ENCODE results near the gene RPL13A. TPM values are rescaled to one million over a fixed set of nuclear protein-coding genes. Genes with fewer than 3 reads are reported as not detected.

The RPL13A gene
- total RNA-seq, 1 donor from 2014 or later: 2,053 TPM

DNA sequence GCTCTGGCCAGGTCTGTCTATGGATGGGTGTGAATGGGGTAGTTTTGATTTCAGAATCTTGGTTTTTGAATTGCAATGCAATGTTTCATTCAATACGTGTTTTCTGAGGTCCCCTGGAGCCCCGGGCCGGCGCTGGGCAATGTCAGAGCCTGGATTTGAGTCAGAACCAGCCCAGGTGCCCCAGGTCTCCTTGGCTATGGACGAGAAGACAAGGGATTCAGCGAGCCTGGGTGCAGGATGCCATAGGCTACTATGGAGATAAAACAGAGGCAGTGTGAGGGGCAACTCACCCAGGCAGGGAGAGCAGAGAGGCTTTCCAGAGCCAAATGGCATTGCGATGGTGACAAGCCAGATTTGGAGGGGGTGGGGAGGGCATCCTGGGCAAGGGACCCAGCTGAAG is 1.2 kb upstream of the RPL13A start:
- Histone ChIP-seq H3F3A (ENCODE audit: low read depth) (peaks cover 44% of the 10 kb centered on the region), H4K20me1 (ENCODE audit: low read depth) (peaks cover 36% of the 10 kb centered on the region), H2AFZ (replicated peaks) (no peak overlapping the region), H3K27me3 (no peaks in the 10 kb centered on the region), H3K36me3 (peaks cover 4% of the 10 kb centered on the region), H3K27ac (no peak overlapping the region), H3K4me2 (no peak overlapping the region), H3K9me3 (ENCODE audit: low read depth) (no peaks in the 10 kb centered on the region), H3K4me3 (no peak overlapping the region), H3K9ac (no peak overlapping the region), H3K4me1 (peaks cover 9% of the 10 kb centered on the region), H3K79me2 (ENCODE audit: low read depth) (peaks cover 37% of the 10 kb centered on the region)
- no peak for TF ChIP-seq EZH2 (IDR thresholded peaks at IDR 0.05)
- TF ChIP-seq, protein P1, sequence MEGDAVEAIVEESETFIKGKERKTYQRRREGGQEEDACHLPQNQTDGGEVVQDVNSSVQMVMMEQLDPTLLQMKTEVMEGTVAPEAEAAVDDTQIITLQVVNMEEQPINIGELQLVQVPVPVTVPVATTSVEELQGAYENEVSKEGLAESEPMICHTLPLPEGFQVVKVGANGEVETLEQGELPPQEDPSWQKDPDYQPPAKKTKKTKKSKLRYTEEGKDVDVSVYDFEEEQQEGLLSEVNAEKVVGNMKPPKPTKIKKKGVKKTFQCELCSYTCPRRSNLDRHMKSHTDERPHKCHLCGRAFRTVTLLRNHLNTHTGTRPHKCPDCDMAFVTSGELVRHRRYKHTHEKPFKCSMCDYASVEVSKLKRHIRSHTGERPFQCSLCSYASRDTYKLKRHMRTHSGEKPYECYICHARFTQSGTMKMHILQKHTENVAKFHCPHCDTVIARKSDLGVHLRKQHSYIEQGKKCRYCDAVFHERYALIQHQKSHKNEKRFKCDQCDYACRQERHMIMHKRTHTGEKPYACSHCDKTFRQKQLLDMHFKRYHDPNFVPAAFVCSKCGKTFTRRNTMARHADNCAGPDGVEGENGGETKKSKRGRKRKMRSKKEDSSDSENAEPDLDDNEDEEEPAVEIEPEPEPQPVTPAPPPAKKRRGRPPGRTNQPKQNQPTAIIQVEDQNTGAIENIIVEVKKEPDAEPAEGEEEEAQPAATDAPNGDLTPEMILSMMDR (IDR thresholded peaks at IDR 0.05): no peak
- TF ChIP-seq EZH2phosphoT487 (IDR thresholded peaks at IDR 0.05): no peak
- H3K27ac Mint-ChIP-seq: peak overlapping the region; percentile 76
- H3K4me1 Mint-ChIP-seq: peaks cover 26% of the 10 kb centered on the region
- H3K4me3 Mint-ChIP-seq: peak overlapping the region; percentile 73
- peaks cover 4% of the 10 kb centered on the region for H3K27me3 Mint-ChIP-seq (ENCODE audit: insufficient read depth, low read depth)
- DNase-seq (ENCODE audit: low spot score): peak; percentile 0
- peaks cover 17% of the 10 kb centered on the region for H3K36me3 Mint-ChIP-seq
- no peaks in the 10 kb centered on the region for H3K9me3 Mint-ChIP-seq

DNA sequence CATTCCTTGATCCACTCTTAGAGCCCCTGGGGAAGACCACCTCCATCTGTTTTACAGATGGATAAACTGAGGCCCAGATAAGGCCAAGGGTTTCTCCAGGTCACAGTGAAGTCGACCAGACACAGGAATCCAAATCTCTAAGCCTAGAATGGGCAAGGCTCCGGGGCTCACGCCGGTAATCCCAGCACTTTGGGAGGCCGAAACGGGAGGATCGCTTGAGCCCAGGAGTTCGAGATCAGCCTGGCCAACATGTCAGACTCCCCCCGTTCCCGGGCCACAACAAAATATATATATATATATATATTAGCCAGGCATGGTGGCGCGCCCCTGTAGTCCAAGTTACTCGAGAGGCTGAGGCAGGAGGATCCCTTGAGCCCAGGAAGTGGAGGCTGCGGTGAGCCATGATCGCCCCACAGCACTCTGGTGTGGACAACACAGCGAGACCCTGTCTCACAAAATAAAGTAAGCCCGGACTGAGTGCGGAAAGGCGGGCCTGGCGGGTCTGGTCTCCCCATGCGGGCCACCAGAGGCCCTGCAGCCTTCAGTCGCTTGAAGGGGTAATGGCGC is 615 bp upstream of the RPL13A start:
- H3F3A ChIP-seq (ENCODE audit: low read depth): peaks cover 50% of the 10 kb centered on the region
- no peak overlapping the region for H3K9ac ChIP-seq
- Mint-ChIP-seq H3K27ac (peak overlapping the region; percentile 98), H3K9me3 (no peaks in the 10 kb centered on the region), H3K4me1 (peaks cover 26% of the 10 kb centered on the region), H3K4me3 (peak overlapping the region; percentile 98), H3K36me3 (peaks cover 21% of the 10 kb centered on the region), H3K27me3 (ENCODE audit: insufficient read depth, low read depth) (peaks cover 4% of the 10 kb centered on the region)
- H3K27ac ChIP-seq: no peak overlapping the region
- no peaks in the 10 kb centered on the region for H3K9me3 ChIP-seq (ENCODE audit: low read depth)
- no peak overlapping the region for H2AFZ ChIP-seq (replicated peaks)
- peaks cover 37% of the 10 kb centered on the region for H3K79me2 ChIP-seq (ENCODE audit: low read depth)
- no peak overlapping the region for H3K4me3 ChIP-seq
- no peak overlapping the region for H3K4me2 ChIP-seq
- peaks cover 4% of the 10 kb centered on the region for H3K36me3 ChIP-seq
- TF ChIP-seq, protein P1 (IDR thresholded peaks at IDR 0.05): peak; percentile 25
- TF ChIP-seq EZH2 (IDR thresholded peaks at IDR 0.05) (no peak), EZH2phosphoT487 (IDR thresholded peaks at IDR 0.05) (no peak)
- DNase-seq (ENCODE audit: low spot score): no peak
- peaks cover 9% of the 10 kb centered on the region for H3K4me1 ChIP-seq
- H3K27me3 ChIP-seq: no peaks in the 10 kb centered on the region
- H4K20me1 ChIP-seq (ENCODE audit: low read depth): peaks cover 40% of the 10 kb centered on the region

DNA sequence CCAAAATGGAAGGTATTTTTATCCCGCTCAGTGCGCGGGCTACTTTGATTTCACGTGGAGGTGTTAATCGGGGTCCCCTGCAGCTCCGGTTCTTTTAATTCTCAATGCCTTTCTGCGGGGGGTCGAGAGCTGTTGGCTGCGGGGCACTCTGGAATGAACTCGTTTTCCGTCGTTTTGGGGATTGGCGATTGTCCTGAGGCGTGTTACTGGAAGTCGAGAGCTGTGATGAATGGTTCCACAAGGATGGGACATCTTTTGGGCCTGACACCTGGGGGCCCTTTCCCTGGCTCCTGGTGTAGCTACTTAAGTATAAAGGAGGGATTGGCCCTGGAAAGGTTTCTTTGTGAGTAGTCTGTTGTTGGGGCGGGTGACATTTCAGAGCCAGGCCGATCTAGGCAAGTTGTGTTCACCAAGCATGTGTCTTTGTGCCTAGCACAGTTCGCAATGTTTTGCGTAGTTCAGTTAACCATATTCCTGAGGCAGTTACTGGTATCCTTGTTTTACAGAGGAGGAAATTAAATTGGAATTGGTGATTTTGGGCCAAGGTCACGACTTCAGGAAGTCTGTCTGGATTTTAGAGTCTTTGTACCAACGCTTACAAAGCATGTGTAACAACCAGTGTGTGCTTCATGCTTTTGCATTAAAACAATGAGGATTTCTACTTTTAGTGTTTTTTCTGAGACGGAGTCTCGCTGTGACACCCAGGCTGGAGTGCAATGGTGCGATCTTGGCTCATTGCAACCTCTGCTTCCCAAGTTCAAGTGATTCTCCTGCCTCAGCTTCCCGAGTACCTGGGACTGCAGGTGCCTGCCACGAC is 846 bp downstream of the RPL13A start:
- H3K4me1 ChIP-seq: peaks cover 9% of the 10 kb centered on the region
- TF ChIP-seq EZH2 (IDR thresholded peaks at IDR 0.05) (no peak), EZH2phosphoT487 (IDR thresholded peaks at IDR 0.05) (no peak)
- TF ChIP-seq, protein P1 (IDR thresholded peaks at IDR 0.05): no peak
- H2AFZ ChIP-seq (replicated peaks): no peak overlapping the region
- no peaks in the 10 kb centered on the region for H3K27me3 ChIP-seq
- H3F3A ChIP-seq (ENCODE audit: low read depth): peaks cover 64% of the 10 kb centered on the region
- H3K27ac ChIP-seq: peak overlapping the region; percentile 87
- Mint-ChIP-seq H3K27ac (peak overlapping the region; percentile 98), H3K4me1 (peaks cover 26% of the 10 kb centered on the region), H3K9me3 (no peaks in the 10 kb centered on the region), H3K36me3 (peaks cover 33% of the 10 kb centered on the region), H3K27me3 (ENCODE audit: insufficient read depth, low read depth) (peaks cover 9% of the 10 kb centered on the region), H3K4me3 (peak overlapping the region; percentile 98)
- H3K9me3 ChIP-seq (ENCODE audit: low read depth): no peaks in the 10 kb centered on the region
- H3K4me2 ChIP-seq: peak overlapping the region; percentile 99
- peaks cover 37% of the 10 kb centered on the region for H3K79me2 ChIP-seq (ENCODE audit: low read depth)
- peaks cover 4% of the 10 kb centered on the region for H3K36me3 ChIP-seq
- H3K9ac ChIP-seq: peak overlapping the region; percentile 99
- peaks cover 42% of the 10 kb centered on the region for H4K20me1 ChIP-seq (ENCODE audit: low read depth)
- H3K4me3 ChIP-seq: peak overlapping the region; percentile 97
- DNase-seq (ENCODE audit: low spot score): peak; percentile 85
